CD4-positive, alpha-beta T cell (primary cell): ENCODE measurements around the gene ITGA11. TPM values are rescaled to one million over a fixed set of nuclear protein-coding genes. Genes with fewer than 3 reads are reported as not detected.

Source experiments
- ATAC-seq: fragments of 200-7000 bp; cut with Tn5 transposase; one replicate; pipeline ENCODE4 v1.10.0; 2022; ENCODE audit warnings: mild to moderate bottlenecking; ENCODE audit not compliant: poor library complexity
- CTCF ChIA-PET: fragments of 350-600 bp; sonication (Branson Sonifier 250); formaldehyde crosslinking; loops from one replicate; lab custom pipeline; 2021; ENCODE audit warnings: antibody characterized with exemption, inconsistent platforms; lab: Charles Lee
- POLR2A ChIA-PET: fragments of 350-600 bp; sonication (Branson Sonifier 250); formaldehyde crosslinking; loops from one replicate; lab custom pipeline; 2021; ENCODE audit warnings: antibody characterized with exemption, inconsistent platforms; lab: Charles Lee
- DNase-seq, 14 experiments: peaks; one replicate each; pipeline ENCODE4 v3.0.0-alpha.2; 2013 to 2020; ENCODE audit warnings: mixed read lengths in 2 of 14
- H3K27ac ChIP-seq, 2 donors: one replicate each; pipeline versions ENCODE4 v1.5.1 to v1.7.0; 2013; ENCODE audit warnings: low read length in 2 of 2, low read depth in 1 of 2, mild to moderate bottlenecking in 1 of 2
- H3K27me3 ChIP-seq, 2 experiments: 1 replicate in 1 of 2; 2 replicates in 1 of 2; pipeline versions ENCODE4 v1.6.1 to v1.7.0; 2013; ENCODE audit warnings: low read length in 2 of 2, control low read depth in 1 of 2, mild to moderate bottlenecking in 1 of 2, moderate library complexity in 1 of 2; ENCODE audit not compliant: insufficient read depth in 2 of 2, control insufficient read depth in 1 of 2
- H3K36me3 ChIP-seq: one replicate; pipeline ENCODE4 v1.6.1; 2013; ENCODE audit warnings: low read length, control low read depth; ENCODE audit not compliant: insufficient read depth
- H3K4me1 ChIP-seq: one replicate; pipeline ENCODE4 v1.6.1; 2013; ENCODE audit warnings: low read length, control low read depth; ENCODE audit not compliant: insufficient read depth
- H3K4me3 ChIP-seq: one replicate; pipeline ENCODE4 v1.5.1; 2013; ENCODE audit warnings: mild to moderate bottlenecking, low read length, moderate library complexity
- H3K9me3 ChIP-seq, 2 experiments: 1 replicate in 1 of 2; 2 replicates in 1 of 2; pipeline versions ENCODE4 v1.6.1 to v1.7.0; 2013; ENCODE audit warnings: low read length in 2 of 2, mild to moderate bottlenecking in 2 of 2, control low read depth in 1 of 2, moderate library complexity in 1 of 2; ENCODE audit not compliant: control insufficient read depth in 1 of 2, insufficient read depth in 1 of 2
- H3K27ac Mint-ChIP-seq: one replicate; pipeline ENCODE4 v1.8.0; 2020; ENCODE audit warnings: mixed read lengths
- H3K27me3 Mint-ChIP-seq: one replicate; pipeline ENCODE4 v1.8.0; 2021; ENCODE audit warnings: mixed read lengths
- H3K36me3 Mint-ChIP-seq: one replicate; pipeline ENCODE4 v1.8.0; 2021; ENCODE audit warnings: low read depth, mixed read lengths
- H3K4me1 Mint-ChIP-seq: one replicate; pipeline ENCODE4 v1.8.0; 2021; ENCODE audit warnings: low read depth, mixed read lengths
- H3K4me3 Mint-ChIP-seq: one replicate; pipeline ENCODE4 v1.8.0; 2020; ENCODE audit warnings: mild to moderate bottlenecking, mixed read lengths
- H3K9me3 Mint-ChIP-seq: one replicate; pipeline ENCODE4 v1.8.0; 2020; ENCODE audit warnings: mixed read lengths
- CTCF ChIP-seq: fragments of 200-600 bp; IDR thresholded peaks from one replicate; pipeline ENCODE4 v1.8.0; 2022; ENCODE audit warnings: antibody characterized with exemption, mild to moderate bottlenecking
- intact Hi-C, 2 experiments: fragments of 100-400 bp; cut with DNase I in 1 of 2; cut with micrococcal nuclease in 1 of 2; formaldehyde crosslinking; loops; one replicate each; pipeline versions ENCODE4 v1.15.1 to v1.9.0; 2023 to 2025; cut with DNase I, micrococcal nuclease
- total RNA-seq, 174 experiments: library from RNA in 2 of 174; stranded (reverse) in 2 of 174; gene quantifications; one replicate each; pipeline ENCODE4 v1.2.3 and lab custom pipeline; 2021 to 2026

ITGA11 gene
- total RNA-seq, 2 experiments from 2014 or later, result 0.08 to 0.20 TPM

DNA sequence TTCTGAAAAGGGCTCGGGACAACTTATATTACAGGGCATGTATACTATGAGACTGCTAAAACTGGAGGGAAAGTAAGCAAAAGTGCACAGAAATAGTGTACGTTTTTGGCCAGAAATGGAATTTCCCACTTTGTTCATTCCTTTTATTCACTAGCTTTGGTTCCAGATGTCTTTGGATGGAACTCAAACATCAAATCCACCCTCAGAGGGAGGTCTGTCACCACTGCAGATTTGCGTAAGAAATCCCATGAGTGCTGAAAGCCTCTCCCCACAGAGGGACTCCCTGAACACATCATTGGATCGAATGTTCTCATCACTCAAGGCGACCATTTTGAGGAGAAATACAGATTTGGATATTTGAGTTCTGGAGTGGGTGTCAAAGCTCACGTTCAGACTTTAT is 82.8 kb downstream of the ITGA11 start:
- no peak overlapping the region for H3K27ac ChIP-seq
- intact Hi-C loops, result no loop called here
- no peak overlapping the region for H3K4me3 ChIP-seq
- Mint-ChIP-seq H3K4me1 (peaks cover 7% of the 10 kb centered on the region), H3K27me3 (no peaks in the 10 kb centered on the region), H3K27ac (no peak overlapping the region), H3K9me3 (no peaks in the 10 kb centered on the region), H3K36me3 (no peaks in the 10 kb centered on the region), H3K4me3 (no peak overlapping the region)
- ChIA-PET POLR2A (no interaction called here), CTCF (no interaction called here)
- H3K36me3 ChIP-seq, result no peaks in the 10 kb centered on the region
- no peak for TF ChIP-seq CTCF
- no peaks in the 10 kb centered on the region for H3K27me3 ChIP-seq
- peaks cover 6% of the 10 kb centered on the region for H3K4me1 ChIP-seq
- DNase-seq (no peak), ATAC-seq (no peak)
- H3K9me3 ChIP-seq, result no peaks in the 10 kb centered on the region

DNA sequence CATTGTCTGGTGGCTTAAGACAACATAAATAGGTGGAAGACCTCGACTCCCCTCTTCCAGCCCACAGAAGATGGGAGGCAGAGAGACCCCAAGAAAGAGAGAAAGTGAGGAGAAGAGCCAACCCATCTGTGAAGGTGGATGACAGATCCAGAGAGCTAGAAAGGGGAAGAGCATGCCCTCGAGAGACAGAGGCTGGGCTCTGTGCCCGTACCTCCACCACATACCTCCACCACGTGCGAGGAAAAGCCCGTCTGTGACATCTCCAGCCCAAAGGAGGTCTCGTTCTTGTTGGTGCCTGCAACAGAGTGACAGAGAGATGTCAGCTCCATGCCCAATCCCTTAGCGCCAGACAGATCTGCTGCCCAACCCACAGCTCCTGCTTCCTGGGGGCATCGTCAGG is 83.4 kb downstream of the ITGA11 start:
- Histone ChIP-seq H3K4me1 (peaks cover 6% of the 10 kb centered on the region), H3K27me3 (no peaks in the 10 kb centered on the region), H3K36me3 (no peaks in the 10 kb centered on the region), H3K27ac (no peak overlapping the region), H3K4me3 (no peak overlapping the region), H3K9me3 (no peaks in the 10 kb centered on the region)
- ChIA-PET CTCF (no interaction called here), POLR2A (no interaction called here)
- no peak for TF ChIP-seq CTCF
- Mint-ChIP-seq H3K27me3 (no peaks in the 10 kb centered on the region), H3K4me1 (peaks cover 7% of the 10 kb centered on the region), H3K9me3 (no peaks in the 10 kb centered on the region), H3K27ac (no peak overlapping the region), H3K36me3 (no peaks in the 10 kb centered on the region), H3K4me3 (no peak overlapping the region)
- intact Hi-C loops, result no loop called here
- DNase-seq (no peak), ATAC-seq (no peak)

- no peak for TF ChIP-seq CTCF
Measured at GRCh38 chr15:68348081-68348480, 83.9 kb downstream of the ITGA11 start.

More at GRCh38 chr15:68348081-68348480, 83.9 kb downstream of the ITGA11 start:
- no peaks in the 10 kb centered on the region for H3K27me3 ChIP-seq
- H3K4me3 ChIP-seq, result no peak overlapping the region
- H3K9me3 Mint-ChIP-seq, result no peaks in the 10 kb centered on the region
- H3K36me3 Mint-ChIP-seq, result no peaks in the 10 kb centered on the region
- POLR2A ChIA-PET, result no interaction called here
- no peaks in the 10 kb centered on the region for H3K27me3 Mint-ChIP-seq
- intact Hi-C loops, result no loop called here
- no peak for DNase-seq
- H3K36me3 ChIP-seq, result no peaks in the 10 kb centered on the region
- no peak overlapping the region for H3K27ac Mint-ChIP-seq
- no peak overlapping the region for H3K4me3 Mint-ChIP-seq
- peaks cover 7% of the 10 kb centered on the region for H3K4me1 Mint-ChIP-seq
- no peak for ATAC-seq
- peaks cover 6% of the 10 kb centered on the region for H3K4me1 ChIP-seq
- no peaks in the 10 kb centered on the region for H3K9me3 ChIP-seq
- CTCF ChIA-PET, result no interaction called here
- H3K27ac ChIP-seq, result no peak overlapping the region
